IPS-18a (cell line): Measurements from ENCODE around the gene GPANK1.

Source experiments
- H3K27ac ChIP-seq: one replicate; pipeline ENCODE4 v1.5.1; 2013; ENCODE audit warnings: low read length
- H3K27me3 ChIP-seq: one replicate; pipeline ENCODE4 v1.6.1; 2013; ENCODE audit warnings: mild to moderate bottlenecking, low read length; ENCODE audit not compliant: control insufficient read depth, insufficient read depth
- H3K36me3 ChIP-seq: one replicate; pipeline ENCODE4 v1.6.1; 2013; ENCODE audit warnings: low read depth, low read length; ENCODE audit not compliant: control insufficient read depth
- H3K4me1 ChIP-seq: one replicate; pipeline ENCODE4 v1.6.1; 2013; ENCODE audit warnings: low read depth, low read length; ENCODE audit not compliant: control insufficient read depth
- H3K4me3 ChIP-seq: one replicate; pipeline ENCODE4 v1.5.1; 2013; ENCODE audit warnings: low read length
- H3K9ac ChIP-seq: one replicate; pipeline ENCODE4 v1.6.1; 2013; ENCODE audit warnings: mild to moderate bottlenecking, low read length, moderate library complexity
- H3K9me3 ChIP-seq: one replicate; pipeline ENCODE4 v1.6.1; 2013; ENCODE audit warnings: low read depth, low read length; ENCODE audit not compliant: control insufficient read depth

GPANK1 gene

GRCh38 chr6:31619805-31620585, 44.8 kb downstream of the GPANK1 start:
- Histone ChIP-seq H3K9me3 (no peaks in the 10 kb centered on the region), H3K36me3 (peaks cover 33% of the 10 kb centered on the region), H3K27ac (peak overlapping the region; percentile 95), H3K27me3 (no peaks in the 10 kb centered on the region), H3K9ac (peak overlapping the region; percentile 91), H3K4me3 (peak overlapping the region; percentile 80), H3K4me1 (peaks cover 16% of the 10 kb centered on the region)

DNA sequence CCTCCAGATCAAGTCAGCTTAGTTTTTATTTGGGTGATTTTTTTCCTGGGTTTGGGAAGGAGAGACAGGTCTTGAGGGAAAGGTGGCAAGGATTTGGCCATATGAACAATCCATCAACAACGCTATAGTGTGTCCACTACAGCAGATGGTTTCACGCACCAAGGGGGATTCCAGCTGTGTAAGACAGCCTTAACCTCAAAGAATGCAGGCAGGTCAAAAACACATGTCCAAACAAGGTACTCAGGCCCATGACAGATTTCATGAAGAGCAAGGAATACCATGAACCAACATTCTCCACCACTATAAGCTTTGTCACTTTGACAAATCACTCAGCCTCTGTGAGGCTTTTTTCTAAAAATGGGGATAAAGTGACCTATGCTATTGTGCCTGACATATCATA, 47.8 kb downstream of the GPANK1 start:
- H3K4me1 ChIP-seq = peaks cover 15% of the 10 kb centered on the region
- H3K27me3 ChIP-seq = no peaks in the 10 kb centered on the region
- H3K27ac ChIP-seq = no peak overlapping the region
- no peak overlapping the region for H3K4me3 ChIP-seq
- peaks cover 4% of the 10 kb centered on the region for H3K36me3 ChIP-seq
- H3K9me3 ChIP-seq = no peaks in the 10 kb centered on the region
- no peak overlapping the region for H3K9ac ChIP-seq

GRCh38 chr6:31615748-31616147, 49.0 kb downstream of the GPANK1 start:
- no peak overlapping the region for H3K9ac ChIP-seq
- no peak overlapping the region for H3K4me3 ChIP-seq
- no peaks in the 10 kb centered on the region for H3K27me3 ChIP-seq
- no peaks in the 10 kb centered on the region for H3K36me3 ChIP-seq
- no peak overlapping the region for H3K27ac ChIP-seq
- H3K4me1 ChIP-seq = peaks cover 11% of the 10 kb centered on the region
- no peaks in the 10 kb centered on the region for H3K9me3 ChIP-seq

GRCh38 chr6:31614684-31615578, 49.9 kb downstream of the GPANK1 start, which contains the start of gene AIF1:
Gene AIF1 (plus strand): TSS chr6:31615234. CDS start chr6:31615330, 96 bp downstream.
- Histone ChIP-seq H3K9me3 (no peaks in the 10 kb centered on the region), H3K36me3 (no peaks in the 10 kb centered on the region), H3K27me3 (no peaks in the 10 kb centered on the region), H3K4me1 (peaks cover 11% of the 10 kb centered on the region), H3K27ac (no peak within 1 kb of the TSS), H3K9ac (no peak within 1 kb of the TSS), H3K4me3 (no peak within 1 kb of the TSS)

GRCh38 chr6:31614075-31614619, 50.6 kb downstream of the GPANK1 start:
- Histone ChIP-seq H3K36me3 (no peaks in the 10 kb centered on the region), H3K27me3 (no peaks in the 10 kb centered on the region), H3K9me3 (no peaks in the 10 kb centered on the region), H3K9ac (no peak overlapping the region), H3K4me3 (no peak overlapping the region), H3K27ac (no peak overlapping the region), H3K4me1 (peaks cover 11% of the 10 kb centered on the region)
